GM18861 (cell line): Measurements from ENCODE around the gene ANKRD42.
"Not testable (repeated sequence)": the region's sequence is repeated elsewhere in the genome, so short reads cannot be mapped to it uniquely, and the experiment has no call there.

Source experiments
- ATAC-seq: cut with Tn5 transposase; IDR thresholded peaks from one replicate; pipeline ENCODE4 v1.9.1; 2021; ENCODE audit not compliant: unreplicated experiment

ANKRD42 gene

DNA sequence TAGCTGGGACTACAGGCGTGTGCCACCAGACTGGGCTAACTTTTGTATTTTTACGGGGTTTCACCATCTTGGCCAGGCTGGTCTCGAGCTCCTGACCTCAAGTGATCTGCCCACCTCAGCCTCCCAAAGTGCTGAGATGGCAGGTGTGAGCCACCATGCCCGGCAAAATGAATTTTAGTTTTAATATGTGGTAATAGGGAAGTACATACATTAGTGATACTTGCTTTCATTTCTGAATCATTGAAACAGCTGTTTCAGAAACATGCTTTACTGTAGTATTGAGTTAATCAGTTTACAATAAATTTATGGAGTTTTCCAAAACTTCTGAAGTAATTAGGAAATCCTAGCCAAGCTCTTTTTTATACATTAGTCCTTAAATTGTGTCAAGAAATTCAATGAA, 21.0 kb upstream of the ANKRD42 start:
- no peak for ATAC-seq

DNA sequence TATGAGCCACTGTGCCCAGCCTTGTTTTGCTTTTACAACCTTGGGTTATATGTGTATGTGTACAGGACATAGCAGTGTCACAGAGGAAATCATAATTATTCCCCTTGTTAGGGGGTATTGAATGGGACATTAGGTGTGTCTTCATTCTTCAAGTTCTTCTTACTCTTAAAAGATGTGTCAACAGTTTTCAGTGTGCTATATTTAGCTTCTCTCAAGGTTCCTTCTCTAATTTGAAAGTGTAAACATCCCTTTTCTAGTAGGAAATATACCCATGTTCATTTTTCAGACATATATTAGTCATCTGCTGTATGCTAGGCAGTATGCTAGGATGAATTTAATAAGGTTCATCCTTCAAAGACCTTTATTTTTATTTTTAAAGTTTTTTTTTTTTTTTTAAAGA, 19.5 kb upstream of the ANKRD42 start:
- ATAC-seq = no peak

DNA sequence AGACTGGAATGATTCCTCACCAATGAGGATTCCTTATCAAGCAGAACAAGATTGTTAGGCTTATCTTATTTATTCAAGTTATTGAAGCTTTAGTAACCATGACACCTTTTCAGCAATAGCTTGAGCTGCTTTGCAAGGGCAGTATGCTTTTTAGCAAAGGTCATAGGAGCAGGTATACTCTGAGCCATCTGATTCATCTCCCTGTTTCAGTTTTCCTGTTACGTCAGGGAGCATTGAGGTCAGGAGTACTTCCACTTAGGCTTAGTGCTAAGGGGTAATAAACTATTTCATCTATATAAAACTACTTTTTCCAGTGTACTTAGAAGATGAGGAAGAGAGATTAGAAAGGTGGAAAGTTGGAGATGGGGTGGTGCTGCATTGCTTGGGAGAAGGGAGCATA, 17.7 kb upstream of the ANKRD42 start:
- no peak for ATAC-seq

DNA sequence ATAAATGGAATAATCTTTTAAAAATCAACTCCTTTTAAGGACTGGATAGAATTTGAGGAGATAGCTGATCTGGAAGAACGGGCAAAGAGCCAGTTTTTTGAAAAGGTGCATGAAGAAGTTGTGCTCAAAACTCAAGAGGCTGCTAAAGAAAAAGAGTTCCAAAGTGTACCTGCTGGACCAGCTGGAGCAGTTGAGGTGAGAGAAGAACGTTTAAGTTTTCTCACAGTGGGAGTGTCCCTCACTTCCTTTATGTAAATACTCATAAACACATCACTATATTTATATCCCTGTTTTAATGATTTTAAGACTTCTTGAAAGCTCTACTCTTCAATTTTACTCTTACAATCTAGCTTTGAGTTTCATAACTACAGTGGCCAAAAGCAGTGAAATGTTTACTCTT, 11.7 kb upstream of the ANKRD42 start:
- ATAC-seq = no peak

DNA sequence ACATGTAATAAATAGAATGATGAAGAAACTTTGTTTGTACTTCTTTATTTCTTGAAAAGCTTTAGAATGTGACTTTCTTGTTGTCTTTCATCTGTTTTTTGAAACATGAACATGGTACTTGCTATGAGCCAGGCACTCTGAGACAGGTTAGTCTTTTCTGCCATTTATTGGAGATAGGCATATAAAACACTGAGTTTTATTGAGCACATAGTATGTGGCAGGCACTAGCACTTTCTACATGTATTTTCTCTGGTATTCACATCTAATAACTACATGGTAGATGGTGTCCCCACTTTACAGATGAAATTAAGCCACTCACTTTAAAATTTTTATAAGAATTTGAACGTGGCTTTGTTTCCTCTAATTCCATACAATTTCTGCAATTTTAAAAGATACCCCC, 7.7 kb upstream of the ANKRD42 start:
- no peak for ATAC-seq

DNA sequence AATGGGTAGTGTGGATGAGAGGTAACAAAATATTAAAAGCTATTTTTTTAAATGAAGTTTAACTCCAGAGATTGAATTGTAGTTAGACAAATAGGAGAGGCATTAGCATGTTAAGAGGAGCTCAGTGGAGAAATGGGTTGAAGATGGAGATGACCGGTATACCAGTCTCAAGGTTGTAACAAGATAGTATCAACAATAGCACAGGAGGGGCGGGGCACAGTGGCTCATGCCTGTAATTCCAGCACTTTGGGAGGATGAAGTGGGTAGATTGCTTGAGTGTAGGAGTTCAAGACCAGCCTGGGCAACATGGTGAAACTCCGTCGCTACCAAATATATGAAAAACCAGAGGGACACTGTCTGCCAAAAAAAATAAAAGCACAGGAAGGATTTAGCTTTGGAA, 6.0 kb upstream of the ANKRD42 start:
- no peak for ATAC-seq

DNA sequence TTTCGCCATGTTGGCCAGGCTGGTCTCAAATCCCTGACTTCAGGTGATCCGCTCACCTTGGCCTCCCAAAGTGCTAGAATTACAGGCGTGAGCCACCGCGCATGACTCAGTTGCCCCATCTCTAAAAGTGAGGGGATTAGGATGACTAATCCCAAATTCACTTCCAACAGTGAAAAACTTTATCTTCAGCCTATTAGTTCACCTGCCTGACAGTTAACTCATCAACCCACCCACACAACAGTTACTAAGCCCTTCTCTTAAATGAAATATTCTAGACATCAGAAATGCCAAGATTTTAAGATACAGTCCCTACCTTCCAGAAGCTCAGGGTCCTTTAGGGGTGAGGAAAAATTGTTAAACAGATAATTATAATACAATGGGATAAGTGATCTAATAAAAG, 2.0 kb upstream of the ANKRD42 start:
- ATAC-seq = no peak

DNA sequence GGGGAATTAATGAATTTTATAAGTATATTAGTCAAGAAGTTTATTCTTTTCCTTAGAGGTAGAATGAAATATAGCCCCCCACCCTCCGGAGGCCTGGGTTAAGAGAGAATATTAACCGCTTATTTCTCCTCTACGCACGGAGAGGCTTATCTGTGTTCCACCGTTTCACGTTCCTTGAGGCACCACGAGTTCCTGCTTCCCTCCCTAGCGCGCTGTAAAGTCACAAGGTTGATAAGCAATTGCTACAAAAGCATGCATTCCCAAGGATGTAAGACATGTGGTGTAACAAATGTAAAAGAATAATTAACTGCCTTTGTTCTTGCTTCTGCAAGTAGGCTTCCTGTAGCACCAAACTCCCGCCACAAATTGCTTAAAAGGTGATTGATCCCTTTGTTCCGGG, 1.5 kb upstream of the ANKRD42 start:
- no peak for ATAC-seq

DNA sequence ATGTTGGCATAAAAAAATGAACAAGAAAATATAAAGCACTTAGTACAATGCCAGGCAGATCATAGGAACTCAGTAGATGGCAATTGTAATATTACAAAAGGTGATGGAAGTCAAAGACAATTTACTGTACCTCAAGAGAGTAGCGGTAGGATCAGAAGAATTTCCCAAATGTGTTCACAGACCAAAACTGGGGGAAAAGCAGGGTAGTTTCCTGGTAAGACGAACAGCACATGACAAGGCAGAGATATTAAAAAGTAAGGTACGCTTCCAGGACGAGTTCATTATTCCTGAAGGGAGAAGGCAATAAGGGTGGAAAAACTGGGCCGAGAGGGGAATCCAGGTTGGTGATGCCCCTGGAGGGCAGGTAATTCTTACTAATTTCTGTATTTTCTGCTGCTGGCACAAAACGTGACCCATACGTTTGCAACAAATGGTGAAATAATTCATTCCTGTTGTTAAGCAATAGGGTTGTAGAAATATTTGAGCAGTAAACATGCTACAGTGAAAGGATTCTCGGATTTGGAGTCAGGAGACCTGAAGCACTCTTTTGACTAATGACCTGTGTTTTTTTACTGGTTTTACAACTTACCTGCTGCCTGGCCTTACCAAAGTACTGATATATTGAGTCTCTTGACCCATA, 786 bp upstream of the ANKRD42 start:
- ATAC-seq = no peak

DNA sequence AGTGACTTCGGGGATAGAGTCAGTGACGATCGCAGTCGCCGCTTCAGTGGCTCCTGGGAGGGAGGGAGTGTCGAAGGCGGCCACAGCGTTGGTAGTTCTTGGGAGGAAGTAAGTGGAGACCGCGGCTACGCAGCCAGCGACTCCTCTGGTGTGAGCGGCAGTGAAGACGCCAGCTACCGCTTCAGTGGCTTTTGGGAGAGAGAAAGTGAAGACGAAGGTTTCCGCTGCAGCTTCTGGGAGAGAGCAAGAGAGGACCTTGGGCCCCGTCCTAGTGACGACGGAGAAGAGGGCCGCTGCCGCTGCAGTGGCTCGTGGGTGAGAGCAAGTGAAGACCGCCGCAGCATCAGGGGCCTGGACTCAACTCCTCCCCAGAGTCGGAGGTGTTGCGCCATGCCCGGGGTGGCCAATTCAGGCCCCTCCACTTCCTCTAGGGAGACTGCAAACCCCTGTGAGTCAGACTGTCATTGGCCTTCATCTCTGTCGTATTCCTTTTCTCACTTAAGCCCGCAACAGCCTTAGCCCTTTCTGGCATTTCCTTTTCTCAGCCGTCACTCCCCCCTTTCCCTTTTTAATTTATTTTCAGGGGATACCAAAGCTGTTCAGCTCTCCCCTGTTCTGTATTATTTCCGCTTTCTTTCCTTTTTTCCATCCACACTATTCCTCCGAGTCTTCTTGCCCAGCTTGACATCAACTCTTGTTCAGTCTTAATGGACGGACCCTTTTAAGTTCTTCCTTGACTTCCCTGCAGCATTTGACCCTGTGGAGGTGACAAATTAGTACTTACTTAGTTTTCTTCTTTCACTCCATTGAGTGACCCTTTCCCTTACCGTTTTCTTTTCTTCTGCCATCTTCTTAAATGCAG, 1.0 kb downstream of the ANKRD42 start:
- peak; percentile 51 for ATAC-seq

DNA sequence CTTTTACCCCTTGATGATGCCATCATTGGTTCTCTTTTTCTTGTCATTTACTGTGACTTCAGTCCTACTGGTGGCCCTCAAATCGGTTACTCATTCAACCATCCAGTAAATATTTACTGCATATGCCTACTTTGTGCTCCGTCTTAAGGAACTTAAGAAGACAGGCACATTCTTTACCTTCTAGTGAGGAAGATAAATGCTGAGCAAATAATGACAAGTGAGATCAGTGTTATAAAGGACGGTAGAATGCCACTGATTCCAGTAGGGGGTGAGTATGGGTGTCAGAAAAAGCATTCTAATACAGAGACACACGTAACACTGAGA, 1.6 kb downstream of the ANKRD42 start:
- ATAC-seq = no peak

DNA sequence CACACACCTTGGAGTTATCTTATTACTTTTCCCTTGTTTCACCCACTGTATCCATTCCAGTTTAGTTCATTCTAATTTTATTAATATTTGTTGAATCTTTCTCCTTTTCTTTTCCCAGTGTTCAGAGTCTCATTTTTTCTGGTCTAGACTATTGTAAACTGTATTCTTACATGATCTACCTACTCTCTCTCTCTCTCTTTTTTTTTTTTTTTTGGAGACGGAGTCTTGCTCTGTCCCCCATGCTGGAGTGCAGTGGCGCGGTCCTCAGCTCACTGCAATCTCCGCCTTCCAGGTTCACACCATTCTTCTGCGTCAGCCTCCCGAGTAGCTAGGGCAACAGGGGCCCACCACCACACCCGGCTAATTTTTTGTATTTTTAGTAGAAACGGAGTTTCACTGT, 2.1 kb downstream of the ANKRD42 start:
- no peak for ATAC-seq

DNA sequence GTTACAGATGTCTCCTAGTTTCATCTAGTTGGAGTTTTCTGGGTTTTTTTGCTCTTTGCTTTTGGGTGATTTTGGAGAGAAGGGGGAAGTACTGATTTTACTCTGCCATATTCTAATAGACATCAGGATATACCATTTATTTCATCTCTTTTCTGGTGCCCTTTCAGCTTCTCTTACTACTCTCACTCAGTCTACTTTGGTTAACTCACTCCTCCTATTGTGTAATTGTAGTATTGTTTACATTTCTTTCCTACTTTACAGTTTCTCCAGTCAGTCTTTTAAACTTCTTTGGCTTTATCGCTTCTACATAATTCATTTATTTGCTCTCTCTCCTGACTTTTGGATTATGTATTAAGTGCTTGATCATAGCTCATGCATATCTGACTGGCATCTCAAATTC, 6.5 kb downstream of the ANKRD42 start:
- ATAC-seq = no peak

DNA sequence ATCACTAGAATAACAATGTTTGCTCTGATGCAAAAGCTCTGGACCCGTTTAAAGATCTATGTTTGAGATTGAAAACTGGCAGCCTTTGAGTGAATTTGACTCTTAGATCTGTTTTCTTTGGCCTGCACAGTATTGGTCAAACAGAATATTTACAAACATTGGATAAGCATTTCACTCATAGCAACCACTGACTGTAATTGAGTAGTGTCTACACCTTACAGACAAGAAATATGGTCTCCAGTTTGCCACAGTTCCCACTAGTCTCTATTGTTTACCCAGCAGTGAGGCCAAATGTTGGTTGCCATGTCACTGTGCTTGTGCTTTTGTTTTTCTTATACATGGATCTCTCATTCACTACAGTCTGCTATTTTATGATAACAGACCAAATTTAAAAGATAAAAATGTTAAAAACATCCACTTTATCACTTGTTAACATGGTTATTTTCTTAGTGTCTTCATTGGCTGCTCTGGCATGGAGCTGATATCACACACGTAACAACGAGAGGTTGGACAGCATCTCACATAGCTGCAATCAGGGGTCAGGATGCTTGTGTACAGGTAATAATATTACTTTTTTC, 12.2 kb downstream of the ANKRD42 start:
- ATAC-seq = no peak

DNA sequence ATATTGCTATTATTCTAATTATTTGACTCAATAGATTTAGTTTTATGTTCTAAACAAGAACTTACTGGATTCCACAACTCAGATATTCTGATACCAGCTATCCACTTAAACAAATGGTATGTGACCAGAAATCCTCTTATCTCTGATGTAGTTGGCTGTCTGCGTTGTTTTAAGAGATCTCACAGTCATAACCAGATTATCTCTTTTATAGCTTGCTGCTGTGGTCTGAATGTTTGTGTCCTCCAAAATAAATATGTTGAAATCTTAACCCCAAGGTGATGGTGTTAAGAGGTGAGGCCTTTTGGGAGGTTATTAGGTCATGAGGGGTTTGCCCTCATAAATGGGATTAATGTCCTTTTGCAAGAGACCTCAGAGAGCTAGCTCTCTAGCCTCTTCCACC, 12.7 kb downstream of the ANKRD42 start:
- no peak for ATAC-seq

DNA sequence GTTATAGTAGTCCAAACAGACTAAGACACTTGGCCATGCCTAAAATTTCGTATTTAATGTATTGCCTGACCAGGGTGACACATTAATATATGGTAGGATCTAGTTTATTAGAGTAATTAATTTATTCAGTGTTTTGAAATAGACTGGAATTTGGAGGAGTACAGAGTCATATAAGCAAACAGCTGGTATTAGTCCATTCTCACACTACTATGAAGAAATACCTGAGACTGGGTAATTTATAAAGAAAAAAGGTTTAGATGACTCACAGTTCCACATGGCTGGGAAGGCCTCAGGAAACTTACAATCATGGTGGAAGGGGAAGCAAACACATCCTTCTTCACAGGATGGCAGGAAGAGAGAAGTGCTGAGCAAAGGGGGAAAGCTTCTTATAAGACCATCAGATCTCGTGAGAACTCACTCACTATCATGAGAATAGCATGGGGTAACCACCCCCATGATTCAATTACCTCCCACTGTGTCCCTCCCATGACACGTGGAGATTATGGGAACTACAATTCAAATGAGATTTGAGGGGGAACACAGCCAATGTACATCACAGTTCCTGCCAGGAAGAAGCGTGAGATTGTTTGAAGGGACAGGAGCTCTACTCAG, 13.4 kb downstream of the ANKRD42 start:
- not testable (repeated sequence) for ATAC-seq

DNA sequence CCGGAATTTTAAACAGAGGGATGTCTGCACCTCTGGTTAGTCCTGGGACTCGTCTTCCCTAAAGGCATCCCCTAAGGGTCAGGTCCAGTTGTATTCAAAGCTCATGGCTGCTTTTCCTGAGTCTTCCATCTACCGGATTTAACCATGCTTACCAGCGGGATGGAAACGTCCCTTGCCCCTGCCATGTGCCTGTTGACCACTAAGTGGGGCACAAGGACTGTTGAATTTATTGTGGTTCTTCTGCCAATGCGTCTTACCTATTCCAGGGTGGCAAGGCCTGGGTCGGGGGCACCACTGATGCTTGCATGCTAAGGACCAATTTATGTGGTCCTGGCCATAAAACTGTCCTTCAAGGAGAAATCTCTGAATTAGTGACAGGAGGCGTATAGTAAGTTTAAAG, 25.6 kb downstream of the ANKRD42 start:
- ATAC-seq = no peak

DNA sequence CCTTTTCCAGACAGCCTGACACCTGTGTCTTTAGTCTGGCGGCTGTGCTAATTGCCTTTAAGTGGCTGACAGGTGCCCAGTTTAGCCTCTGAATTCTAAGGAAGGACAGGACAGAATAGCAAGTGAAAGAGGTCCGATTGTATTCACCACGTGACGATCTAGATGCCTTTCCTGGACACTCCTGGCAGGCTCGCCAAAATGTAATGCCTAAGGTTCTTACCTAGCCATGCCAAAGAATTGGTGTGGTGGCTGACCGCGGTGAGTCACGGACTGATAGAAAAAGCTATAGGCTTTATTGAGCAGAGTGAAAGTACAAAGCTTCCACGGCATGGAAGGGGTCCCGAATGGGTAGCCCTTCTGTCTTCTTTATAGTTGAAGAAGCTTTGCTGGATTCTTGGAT, 26.7 kb downstream of the ANKRD42 start:
- ATAC-seq = no peak

DNA sequence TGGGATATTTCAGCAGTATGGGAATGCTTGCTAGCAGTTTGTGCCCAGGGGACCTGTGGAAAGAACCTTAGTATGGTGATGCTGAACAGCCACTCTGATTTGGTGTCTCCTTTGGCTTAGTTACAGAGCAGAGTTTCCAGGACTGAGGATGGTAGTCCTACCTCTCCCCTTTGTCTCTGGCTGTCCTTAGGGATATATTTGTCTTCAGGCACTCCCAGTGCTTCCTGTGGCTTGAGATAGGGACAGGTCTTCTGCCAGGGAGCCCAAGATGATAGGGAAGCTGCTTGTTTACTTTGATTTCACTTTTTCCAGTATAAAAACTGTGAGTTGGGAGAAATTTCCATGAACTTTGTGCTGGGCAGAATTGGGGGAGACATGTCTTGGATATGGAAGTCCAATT, 28.2 kb downstream of the ANKRD42 start:
- ATAC-seq = no peak

DNA sequence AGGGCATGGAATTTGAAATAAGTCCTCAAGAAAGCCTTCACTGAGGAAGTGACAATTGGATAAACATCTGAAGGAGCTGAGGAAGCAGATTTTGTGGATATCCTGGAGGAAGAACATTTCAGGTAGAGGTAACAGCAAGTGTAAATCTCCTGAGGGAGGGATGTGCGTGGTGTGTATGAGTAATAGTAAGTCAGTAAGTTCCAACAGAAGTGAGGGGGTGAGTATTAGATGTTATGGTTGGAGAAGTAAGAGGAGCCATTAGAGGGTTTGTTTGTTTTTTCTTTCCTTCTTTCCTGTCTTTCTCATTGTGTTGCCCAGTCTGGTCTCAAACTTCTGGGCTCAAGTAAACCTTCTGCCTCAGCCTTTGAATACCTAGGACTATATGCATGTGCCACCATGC, 29.0 kb downstream of the ANKRD42 start:
- no peak for ATAC-seq

DNA sequence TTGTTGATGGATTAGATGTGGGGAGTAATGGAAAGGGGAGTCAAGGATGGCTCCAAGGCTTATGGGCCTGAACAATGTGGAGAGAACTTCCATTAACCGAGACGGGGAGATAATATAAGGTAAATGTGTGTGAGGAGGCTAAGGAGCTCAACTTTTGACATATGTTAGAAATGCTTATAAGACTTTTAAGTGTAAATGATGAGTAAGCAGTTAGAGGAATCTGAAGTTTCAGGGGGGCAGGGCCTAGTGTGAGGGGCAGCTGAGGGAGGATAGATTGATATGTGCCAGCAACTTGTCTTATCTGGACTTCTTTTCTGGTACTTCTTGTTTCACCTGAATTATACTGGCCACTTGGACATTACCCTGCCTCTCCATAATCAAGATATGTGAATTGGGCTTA, 29.9 kb downstream of the ANKRD42 start:
- ATAC-seq = no peak

DNA sequence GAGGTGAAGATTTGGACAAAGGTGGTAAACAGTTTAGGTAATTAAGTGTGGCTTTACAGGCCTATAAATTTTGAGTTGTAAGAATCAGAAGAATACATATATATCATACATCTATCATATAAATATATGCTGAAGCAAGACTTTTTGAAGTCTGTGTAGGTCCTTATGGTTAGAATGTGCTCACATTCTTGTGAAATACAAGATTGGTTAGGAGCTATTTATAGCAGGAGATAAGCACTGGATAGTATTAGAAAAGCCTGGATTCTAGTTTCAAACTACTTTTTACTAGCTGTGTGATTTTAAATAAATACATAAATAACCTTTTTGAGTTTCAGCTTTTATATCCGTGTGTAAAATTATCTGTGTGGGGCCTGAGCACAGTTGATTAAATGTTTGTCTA, 42.3 kb downstream of the ANKRD42 start:
- no peak for ATAC-seq
